Activated B cell treated with CpG ODN at 0.5 μM for 24 hours (primary cell): ENCODE measurements around the gene DYDC2. TPM values are rescaled to one million over a fixed set of nuclear protein-coding genes. Genes with fewer than 3 reads are reported as not detected.

Source experiments
- ATAC-seq: fragments of 200-7000 bp; cut with Tn5 transposase; one replicate; pipeline ENCODE4 v1.10.0; 2021; ENCODE audit warnings: low read depth, mild to moderate bottlenecking, moderate library complexity
- CTCF ChIA-PET: fragments of 350-600 bp; sonication (Branson Sonifier 250); formaldehyde crosslinking; loops from one replicate; lab custom pipeline; 2021; ENCODE audit warnings: antibody characterized with exemption; lab: Charles Lee
- POLR2A ChIA-PET: fragments of 350-600 bp; sonication (Branson Sonifier 250); formaldehyde crosslinking; loops from one replicate; lab custom pipeline; 2021; ENCODE audit warnings: antibody characterized with exemption; lab: Charles Lee
- DNase-seq: peaks from one replicate; pipeline ENCODE4 v3.0.0; 2022
- H3K27ac Mint-ChIP-seq: one replicate; pipeline ENCODE4 v1.8.0; 2020; ENCODE audit warnings: mixed read lengths
- H3K27me3 Mint-ChIP-seq: one replicate; pipeline ENCODE4 v1.8.0; 2021; ENCODE audit warnings: mixed read lengths
- H3K36me3 Mint-ChIP-seq: one replicate; pipeline ENCODE4 v1.8.0; 2021; ENCODE audit warnings: low read depth, mixed read lengths
- H3K4me1 Mint-ChIP-seq: one replicate; pipeline ENCODE4 v1.8.0; 2021; ENCODE audit warnings: mixed read lengths
- H3K4me3 Mint-ChIP-seq: one replicate; pipeline ENCODE4 v1.8.0; 2020; ENCODE audit warnings: mild to moderate bottlenecking, mixed read lengths
- H3K9me3 Mint-ChIP-seq: one replicate; pipeline ENCODE4 v1.8.0; 2020; ENCODE audit warnings: mixed read lengths
- intact Hi-C: fragments of 100-400 bp; cut with micrococcal nuclease; formaldehyde crosslinking; loops from one replicate; pipeline ENCODE4 v1.15.1; 2024
- total RNA-seq: library from RNA; stranded (reverse); gene quantifications from 2 replicates; pipeline ENCODE4 v1.2.3, GENCODE V29; 2022
- TF ChIP-seq, protein P1 (sequence below): fragments of 200-600 bp; IDR thresholded peaks from one replicate; pipeline ENCODE4 v1.8.0; 2022; ENCODE audit warnings: antibody characterized with exemption, mild to moderate bottlenecking

DYDC2 gene
- total RNA-seq, 1 donor from 2014 or later, result not detected

DNA sequence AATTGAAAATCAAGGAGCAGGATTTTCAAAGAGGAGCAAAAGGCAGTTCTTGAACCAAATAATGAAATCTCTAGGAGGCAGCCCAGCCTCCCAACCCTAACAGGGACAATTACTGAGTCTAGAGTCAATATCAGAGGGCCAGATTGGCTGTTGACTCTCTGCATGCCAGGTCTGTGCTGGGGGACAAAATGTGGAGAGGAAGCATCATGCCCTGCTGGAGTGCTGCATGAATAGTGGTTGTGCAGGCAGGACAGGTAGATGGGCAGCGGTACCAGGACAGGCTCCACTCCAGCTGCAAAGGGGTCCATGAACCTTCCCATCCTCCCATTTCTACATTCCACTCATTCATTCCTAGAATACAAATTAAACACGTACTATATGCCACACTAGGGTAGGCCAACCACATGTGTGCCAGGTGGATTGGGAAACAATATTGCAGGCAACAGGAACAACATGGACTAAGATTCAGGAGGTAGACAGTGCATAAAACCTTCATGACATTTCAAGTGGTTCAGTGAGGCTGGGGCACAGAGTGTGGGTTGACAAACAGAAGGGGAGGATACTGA is 36.8 kb upstream of the DYDC2 start:
- no peaks in the 10 kb centered on the region for H3K4me1 Mint-ChIP-seq
- POLR2A ChIA-PET, result no interaction called here
- no peak overlapping the region for H3K27ac Mint-ChIP-seq
- H3K36me3 Mint-ChIP-seq, result no peaks in the 10 kb centered on the region
- DNase-seq (no peak), ATAC-seq (no peak)
- TF ChIP-seq, protein P1, sequence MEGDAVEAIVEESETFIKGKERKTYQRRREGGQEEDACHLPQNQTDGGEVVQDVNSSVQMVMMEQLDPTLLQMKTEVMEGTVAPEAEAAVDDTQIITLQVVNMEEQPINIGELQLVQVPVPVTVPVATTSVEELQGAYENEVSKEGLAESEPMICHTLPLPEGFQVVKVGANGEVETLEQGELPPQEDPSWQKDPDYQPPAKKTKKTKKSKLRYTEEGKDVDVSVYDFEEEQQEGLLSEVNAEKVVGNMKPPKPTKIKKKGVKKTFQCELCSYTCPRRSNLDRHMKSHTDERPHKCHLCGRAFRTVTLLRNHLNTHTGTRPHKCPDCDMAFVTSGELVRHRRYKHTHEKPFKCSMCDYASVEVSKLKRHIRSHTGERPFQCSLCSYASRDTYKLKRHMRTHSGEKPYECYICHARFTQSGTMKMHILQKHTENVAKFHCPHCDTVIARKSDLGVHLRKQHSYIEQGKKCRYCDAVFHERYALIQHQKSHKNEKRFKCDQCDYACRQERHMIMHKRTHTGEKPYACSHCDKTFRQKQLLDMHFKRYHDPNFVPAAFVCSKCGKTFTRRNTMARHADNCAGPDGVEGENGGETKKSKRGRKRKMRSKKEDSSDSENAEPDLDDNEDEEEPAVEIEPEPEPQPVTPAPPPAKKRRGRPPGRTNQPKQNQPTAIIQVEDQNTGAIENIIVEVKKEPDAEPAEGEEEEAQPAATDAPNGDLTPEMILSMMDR, result no peak
- H3K4me3 Mint-ChIP-seq, result no peak overlapping the region
- no peaks in the 10 kb centered on the region for H3K9me3 Mint-ChIP-seq
- intact Hi-C loops, result no loop called here
- H3K27me3 Mint-ChIP-seq, result peaks cover 4% of the 10 kb centered on the region
- CTCF ChIA-PET, result no interaction called here

DNA sequence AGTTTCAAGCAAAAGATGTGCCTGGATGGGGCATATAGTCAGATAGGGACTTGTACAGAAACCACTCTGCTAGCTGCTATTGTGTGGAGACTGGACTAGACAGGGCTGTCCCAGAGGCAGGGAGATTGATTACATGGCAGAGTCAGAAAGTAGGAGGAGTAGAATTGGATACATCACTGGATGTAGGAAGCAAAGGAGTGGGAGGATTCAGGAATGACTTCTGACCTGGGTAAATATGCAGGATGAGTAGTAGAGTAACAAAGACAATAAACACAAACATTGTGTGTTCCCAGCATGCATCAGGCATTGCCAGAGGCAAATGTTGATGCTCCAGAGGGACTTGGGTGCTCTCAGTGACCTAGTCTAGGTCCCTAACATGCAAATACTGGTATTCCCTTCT is 36.2 kb upstream of the DYDC2 start:
- TF ChIP-seq, protein P1, result no peak
- DNase-seq, result no peak
- ChIA-PET POLR2A (no interaction called here), CTCF (no interaction called here)
- no peak for ATAC-seq
- Mint-ChIP-seq H3K27ac (no peak overlapping the region), H3K9me3 (no peaks in the 10 kb centered on the region), H3K36me3 (no peaks in the 10 kb centered on the region), H3K27me3 (peaks cover 4% of the 10 kb centered on the region), H3K4me1 (no peaks in the 10 kb centered on the region), H3K4me3 (no peak overlapping the region)
- intact Hi-C loops, result no loop called here

GRCh38 chr10:80321183-80321582 is 35.4 kb upstream of the DYDC2 start:
- H3K4me3 Mint-ChIP-seq, result no peak overlapping the region
- H3K4me1 Mint-ChIP-seq, result no peaks in the 10 kb centered on the region
- TF ChIP-seq, protein P1, result no peak
- DNase-seq (no peak), ATAC-seq (no peak)
- no peaks in the 10 kb centered on the region for H3K36me3 Mint-ChIP-seq
- no peak overlapping the region for H3K27ac Mint-ChIP-seq
- H3K9me3 Mint-ChIP-seq, result no peaks in the 10 kb centered on the region
- H3K27me3 Mint-ChIP-seq, result peaks cover 4% of the 10 kb centered on the region
- intact Hi-C loops, result no loop called here
- ChIA-PET POLR2A (no interaction called here), CTCF (no interaction called here)

GRCh38 chr10:80322158-80322557 is 34.4 kb upstream of the DYDC2 start:
- POLR2A ChIA-PET, result no interaction called here
- ATAC-seq, result no peak

DNA sequence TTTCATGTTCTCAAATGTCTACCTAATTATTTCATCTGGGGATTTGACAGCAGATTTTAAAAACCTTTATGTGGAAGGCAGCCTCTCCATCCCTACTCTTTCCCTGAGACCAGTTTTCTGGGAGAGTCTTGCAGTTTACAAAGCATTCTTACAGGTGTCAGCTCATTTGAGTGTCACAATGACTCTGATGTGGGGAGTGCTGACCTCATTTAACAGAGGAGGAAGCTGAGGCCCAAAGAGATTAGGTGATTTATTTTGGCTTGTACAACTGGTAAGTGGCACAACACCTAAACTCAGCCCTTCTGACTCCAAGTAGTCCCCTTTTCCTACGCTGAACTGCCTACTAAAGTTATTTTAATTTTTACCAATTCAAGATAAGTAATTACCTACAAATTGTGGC is 33.9 kb upstream of the DYDC2 start:
- ChIA-PET POLR2A (no interaction called here), CTCF (no interaction called here)
- no peak overlapping the region for H3K4me3 Mint-ChIP-seq

More at GRCh38 chr10:80322158-80322557, 34.4 kb upstream of the DYDC2 start:
- Mint-ChIP-seq H3K36me3 (no peaks in the 10 kb centered on the region), H3K9me3 (no peaks in the 10 kb centered on the region), H3K4me3 (no peak overlapping the region), H3K27me3 (peaks cover 4% of the 10 kb centered on the region), H3K4me1 (no peaks in the 10 kb centered on the region), H3K27ac (no peak overlapping the region)
- intact Hi-C loops, result no loop called here
- CTCF ChIA-PET, result no interaction called here
- no peak for DNase-seq
- TF ChIP-seq, protein P1, result no peak

More for the DNA sequence above, 33.9 kb upstream of the DYDC2 start:
- ATAC-seq, result no peak
- intact Hi-C loops, result no loop called here
- no peak for DNase-seq
- Mint-ChIP-seq H3K27me3 (peaks cover 1% of the 10 kb centered on the region), H3K27ac (no peak overlapping the region), H3K9me3 (no peaks in the 10 kb centered on the region), H3K4me1 (no peaks in the 10 kb centered on the region), H3K36me3 (no peaks in the 10 kb centered on the region)
- TF ChIP-seq, protein P1, result no peak
